Prostate gland (tissue), 2 donors: ENCODE results near the gene CACNG8. TPM values are rescaled to one million over a fixed set of nuclear protein-coding genes. Genes with fewer than 3 reads are reported as not detected.

Source experiments
- DNase-seq: peaks from one replicate; pipeline ENCODE4 v3.0.0-alpha.2; 2019; ENCODE audit warnings: low spot score
- H3K27ac ChIP-seq, 2 donors: fragments of 200-600 bp; sonication (generic); 2 replicates each; pipeline ENCODE4 v1.5.1; 2017 to 2019
- H3K27me3 ChIP-seq: fragments of 200-600 bp; sonication (generic); replicated peaks from 2 replicates; pipeline ENCODE4 v1.5.1; 2019; ENCODE audit not compliant: insufficient read depth
- H3K36me3 ChIP-seq, 2 donors: fragments of 200-600 bp; sonication (generic); 1 replicate in 1 of 2; 2 replicates in 1 of 2; pipeline versions ENCODE4 v1.5.1 to v1.8.1; 2017 to 2019
- H3K4me1 ChIP-seq: fragments of 200-600 bp; sonication (generic); replicated peaks from 2 replicates; pipeline ENCODE4 v1.5.1; 2019
- H3K4me3 ChIP-seq, 2 donors: fragments of 200-600 bp; sonication (generic); 2 replicates each; pipeline ENCODE4 v1.5.1; 2017 to 2019
- H3K9me3 ChIP-seq: fragments of 200-600 bp; sonication (generic); 2 replicates; pipeline ENCODE4 v1.5.1; 2017
- CTCF ChIP-seq, 4 experiments: fragments of 200-600 bp in 2 of 4; fragments of 450-650 bp in 2 of 4; sonication (generic) in 2 of 4; IDR thresholded peaks; 1 replicate in 3 of 4; 2 replicates in 1 of 4; pipeline ENCODE4 v1.5.1; 2016 to 2019; ENCODE audit warnings: antibody characterized with exemption in 4 of 4, mild to moderate bottlenecking in 2 of 4, moderate library complexity in 2 of 4
- POLR2A ChIP-seq: fragments of 450-650 bp; IDR thresholded peaks from one replicate; pipeline ENCODE4 v1.6.1; 2016; ENCODE audit warnings: antibody characterized with exemption, mild to moderate bottlenecking
- POLR2AphosphoS5 ChIP-seq: sonication (generic); formaldehyde crosslinking; IDR thresholded peaks from one replicate; pipeline ENCODE4 v1.6.1; 2017; ENCODE audit warnings: antibody characterized with exemption
- WGBS: methylation state at CpG from one replicate; pipeline ENCODE4 v1.1.5; 2018; 5-methylcytosine and 5-hydroxymethylcytosine counted together
- intact Hi-C: fragments of 100-400 bp; cut with DNase I; formaldehyde crosslinking; loops from one replicate; pipeline ENCODE4 v1.14.2; 2022
- total RNA-seq, 2 donors: library from RNA; depleted of rRNA; stranded (reverse); fragments of >200 nt; gene quantifications; one replicate each; pipeline ENCODE4 v1.1.0, GENCODE V29; 2016

CACNG8 gene
- total RNA-seq, 2 donors from 2014 or later = 0.51 TPM; not detected in 1

GRCh38 chr19:53998223-53998622, 35.5 kb downstream of the CACNG8 start:
- intact Hi-C loops = no loop called here
- Histone ChIP-seq H3K4me3 (no peak overlapping the region), H3K36me3 (no peaks in the 10 kb centered on the region), H3K27ac (no peak overlapping the region), H3K27me3 (peaks cover 8% of the 10 kb centered on the region), H3K9me3 (no peaks in the 10 kb centered on the region), H3K4me1 (no peaks in the 10 kb centered on the region)
- DNase-seq = no peak
- no peak for TF ChIP-seq CTCF (IDR thresholded peaks at IDR 0.05)
- no peak for TF ChIP-seq POLR2A
- TF ChIP-seq POLR2AphosphoS5 = no peak
- 45% methylated on average over 7 of the region's 7 CpGs for WGBS

GRCh38 chr19:53999694-54000093, 37.0 kb downstream of the CACNG8 start:
- H3K27me3 ChIP-seq = peaks cover 2% of the 10 kb centered on the region
- no peaks in the 10 kb centered on the region for H3K36me3 ChIP-seq
- no peaks in the 10 kb centered on the region for H3K4me1 ChIP-seq
- no peak for TF ChIP-seq POLR2AphosphoS5
- no peak for TF ChIP-seq POLR2A
- no peak for TF ChIP-seq CTCF (IDR thresholded peaks at IDR 0.05)
- DNase-seq = no peak
- no peaks in the 10 kb centered on the region for H3K9me3 ChIP-seq
- H3K27ac ChIP-seq = no peak overlapping the region
- intact Hi-C loops = no loop called here
- 75% methylated on average over 5 of the region's 5 CpGs for WGBS
- no peak overlapping the region for H3K4me3 ChIP-seq

- WGBS = 81% methylated on average over 2 of the region's 2 CpGs
- intact Hi-C loops = no loop called here
- no peaks in the 10 kb centered on the region for H3K4me1 ChIP-seq
- H3K27ac ChIP-seq = no peak overlapping the region
- H3K4me3 ChIP-seq = no peak overlapping the region
- DNase-seq = no peak
- no peaks in the 10 kb centered on the region for H3K9me3 ChIP-seq
- peaks cover 2% of the 10 kb centered on the region for H3K27me3 ChIP-seq
- H3K36me3 ChIP-seq = no peaks in the 10 kb centered on the region
- TF ChIP-seq POLR2AphosphoS5 (no peak), POLR2A (no peak), CTCF (IDR thresholded peaks at IDR 0.05) (no peak)
These were observed 38.8 kb downstream of the CACNG8 start for GRCh38 chr19:54001496-54001895.

GRCh38 chr19:54002495-54003315, 40.0 kb downstream of the CACNG8 start:
- TF ChIP-seq CTCF (IDR thresholded peaks at IDR 0.05) (no peak), POLR2A (no peak), POLR2AphosphoS5 (no peak)
- H3K27ac ChIP-seq = no peak overlapping the region
- intact Hi-C loops = no loop called here
- WGBS = 48% methylated on average over 10 of the region's 10 CpGs
- H3K4me3 ChIP-seq = no peak overlapping the region
- no peak for DNase-seq
- H3K27me3 ChIP-seq = peaks cover 2% of the 10 kb centered on the region
- no peaks in the 10 kb centered on the region for H3K36me3 ChIP-seq
- no peaks in the 10 kb centered on the region for H3K9me3 ChIP-seq
- H3K4me1 ChIP-seq = no peaks in the 10 kb centered on the region

- no peak for TF ChIP-seq CTCF (IDR thresholded peaks at IDR 0.05)
- no peak for TF ChIP-seq POLR2A
- TF ChIP-seq POLR2AphosphoS5 = no peak
- 79% methylated on average over 8 of the region's 8 CpGs for WGBS
- DNase-seq = no peak
- H3K4me3 ChIP-seq = no peak overlapping the region
- no peaks in the 10 kb centered on the region for H3K9me3 ChIP-seq
- H3K36me3 ChIP-seq = no peaks in the 10 kb centered on the region
- intact Hi-C loops = no loop called here
- no peaks in the 10 kb centered on the region for H3K27me3 ChIP-seq
- no peaks in the 10 kb centered on the region for H3K4me1 ChIP-seq
- H3K27ac ChIP-seq = no peak overlapping the region
These were observed 46.7 kb downstream of the CACNG8 start for GRCh38 chr19:54009440-54009839.
